NCI-H2196 treated with DMSO at 0.1 percent for 48 hours (cell line): ENCODE results near the gene GATAD2B.

Experiments
- DNase-seq: peaks from one replicate; lab custom pipeline; 2025; ENCODE audit not compliant: unreplicated experiment; lab: John Stamatoyannopoulos, UW

The GATAD2B gene

GRCh38 chr1:153922972-153923925, at the start of gene GATAD2B:
Gene GATAD2B (minus strand): TSS chr1:153922972. CDS start chr1:153828347, 94,625 bp downstream.
- peak; percentile 99 for DNase-seq

- no peak for DNase-seq
Observed at GRCh38 chr1:153970346-153970745, 47.6 kb upstream of the GATAD2B start.

GRCh38 chr1:153968972-153969371, 46.2 kb upstream of the GATAD2B start:
- DNase-seq = no peak

GRCh38 chr1:153968408-153968807, 45.6 kb upstream of the GATAD2B start:
- DNase-seq = no peak

- DNase-seq = peak; percentile 43
Observed at GRCh38 chr1:153968000-153968363, 45.2 kb upstream of the GATAD2B start.

GRCh38 chr1:153967107-153967999, 44.6 kb upstream of the GATAD2B start, which contains the start of gene CREB3L4:
Gene CREB3L4 (plus strand): TSS chr1:153967902. CDS start chr1:153968526, 624 bp downstream.
- DNase-seq = peak; percentile 96

- DNase-seq = no peak
Observed at GRCh38 chr1:153963850-153964331, 41.1 kb upstream of the GATAD2B start.

GRCh38 chr1:153963030-153963849, 40.5 kb upstream of the GATAD2B start, which contains the start of gene SLC39A1:
Gene SLC39A1 (minus strand): TSS chr1:153963537. CDS start chr1:153962715, 822 bp downstream.
- peak; percentile 94 for DNase-seq

GRCh38 chr1:153962088-153963029, 39.6 kb upstream of the GATAD2B start:
- DNase-seq = no peak

GRCh38 chr1:153961421-153961820, 38.6 kb upstream of the GATAD2B start:
- no peak for DNase-seq

GRCh38 chr1:153960206-153960605, 37.4 kb upstream of the GATAD2B start:
- DNase-seq = no peak

- DNase-seq = no peak
Observed at GRCh38 chr1:153959454-153959853, 36.7 kb upstream of the GATAD2B start.

- DNase-seq = no peak
Observed at GRCh38 chr1:153958961-153959260, 36.1 kb upstream of the GATAD2B start.

- peak; percentile 98 for DNase-seq
Observed at GRCh38 chr1:153958111-153958960, 35.6 kb upstream of the GATAD2B start, which contains the start of gene CRTC2. Gene CRTC2 (minus strand): TSS chr1:153958612. CDS start chr1:153958497, 115 bp downstream.

- DNase-seq = no peak
Observed at GRCh38 chr1:153957744-153958110, 35.0 kb upstream of the GATAD2B start.

- DNase-seq = no peak
Observed at GRCh38 chr1:153956997-153957715, 34.4 kb upstream of the GATAD2B start.

- no peak for DNase-seq
Observed at GRCh38 chr1:153954826-153955225, 32.1 kb upstream of the GATAD2B start.

GRCh38 chr1:153953859-153954365, 31.1 kb upstream of the GATAD2B start:
- no peak for DNase-seq
